Naive thymus-derived CD4-positive, alpha-beta T cell (primary cell): ENCODE data around the gene WDR82. TPM values are rescaled to one million over a fixed set of nuclear protein-coding genes. Genes with fewer than 3 reads are reported as not detected.
A peak's percentile ranks its signal among the peaks of the same experiment; 100 is the strongest.

ENCODE experiments used
- ATAC-seq: fragments of 150-1000 bp; cut with Tn5 transposase; 2 replicates; pipeline ENCODE4 v1.10.0; 2021; ENCODE audit warnings: mild to moderate bottlenecking, moderate library complexity
- CTCF ChIA-PET: fragments of 350-600 bp; sonication (Branson Sonifier 250); formaldehyde crosslinking; loops from one replicate; lab custom pipeline; 2021; ENCODE audit warnings: antibody characterized with exemption; lab: Charles Lee
- POLR2A ChIA-PET: fragments of 350-600 bp; sonication (Branson Sonifier 250); formaldehyde crosslinking; loops from one replicate; lab custom pipeline; 2021; ENCODE audit warnings: antibody characterized with exemption, inconsistent platforms; lab: Charles Lee
- DNase-seq, 9 donors: peaks; one replicate each; pipeline versions ENCODE4 v3.0.0 to v3.0.0-alpha.2; 2020 to 2022; ENCODE audit warnings: mixed read lengths in 1 of 9
- H3K27ac ChIP-seq: one replicate; pipeline ENCODE4 v1.7.0; 2013; ENCODE audit warnings: mild to moderate bottlenecking, low read depth, low read length, moderate library complexity
- H3K27me3 ChIP-seq, 2 donors: one replicate each; pipeline ENCODE4 v1.7.0; 2013; ENCODE audit warnings: low read length in 2 of 2, mild to moderate bottlenecking in 2 of 2, moderate library complexity in 2 of 2; ENCODE audit not compliant: control insufficient read depth in 2 of 2, insufficient read depth in 2 of 2
- H3K36me3 ChIP-seq, 3 experiments: 1 replicate in 2 of 3; 2 replicates in 1 of 3; pipeline ENCODE4 v1.7.0; 2013; ENCODE audit warnings: low read length in 3 of 3, mild to moderate bottlenecking in 3 of 3, moderate library complexity in 1 of 3; ENCODE audit not compliant: insufficient read depth in 3 of 3, control insufficient read depth in 2 of 3
- H3K4me1 ChIP-seq, 2 donors: one replicate each; pipeline ENCODE4 v1.7.0; 2013; ENCODE audit warnings: low read length in 2 of 2, mild to moderate bottlenecking in 2 of 2, moderate library complexity in 1 of 2; ENCODE audit not compliant: control insufficient read depth in 2 of 2, insufficient read depth in 2 of 2
- H3K4me3 ChIP-seq: 2 replicates; pipeline ENCODE4 v1.7.0; 2013; ENCODE audit warnings: mild to moderate bottlenecking, low read length
- H3K9me3 ChIP-seq, 3 experiments: 1 replicate in 2 of 3; 2 replicates in 1 of 3; pipeline ENCODE4 v1.7.0; 2013; ENCODE audit warnings: low read length in 3 of 3; ENCODE audit not compliant: control insufficient read depth in 2 of 3
- H3K27ac Mint-ChIP-seq, 9 donors: one replicate each; pipeline ENCODE4 v1.8.0; 2020 to 2022; ENCODE audit warnings: mixed read lengths in 9 of 9, mild to moderate bottlenecking in 8 of 9, moderate library complexity in 5 of 9, inconsistent platforms in 2 of 9
- H3K27me3 Mint-ChIP-seq, 5 donors: one replicate each; pipeline ENCODE4 v1.8.0; 2021 to 2022; ENCODE audit warnings: mixed read lengths in 5 of 5, mild to moderate bottlenecking in 1 of 5
- H3K36me3 Mint-ChIP-seq, 5 donors: one replicate each; pipeline ENCODE4 v1.8.0; 2020 to 2022; ENCODE audit warnings: mixed read lengths in 5 of 5, mild to moderate bottlenecking in 3 of 5, inconsistent platforms in 1 of 5
- H3K4me1 Mint-ChIP-seq, 7 donors: one replicate each; pipeline ENCODE4 v1.8.0; 2020 to 2022; ENCODE audit warnings: mixed read lengths in 7 of 7, mild to moderate bottlenecking in 3 of 7, inconsistent platforms in 1 of 7
- H3K4me3 Mint-ChIP-seq, 10 donors: one replicate each; pipeline ENCODE4 v1.8.0; 2020 to 2022; ENCODE audit warnings: mild to moderate bottlenecking in 10 of 10, mixed read lengths in 10 of 10, moderate library complexity in 6 of 10, inconsistent platforms in 2 of 10
- H3K9me3 Mint-ChIP-seq, 11 donors: one replicate each; pipeline ENCODE4 v1.8.0; 2020 to 2022; ENCODE audit warnings: mixed read lengths in 11 of 11, mild to moderate bottlenecking in 4 of 11, inconsistent platforms in 1 of 11, moderate library complexity in 1 of 11
- intact Hi-C, 2 donors: fragments of 100-400 bp; cut with micrococcal nuclease; formaldehyde crosslinking; loops; one replicate each; pipeline ENCODE4 v1.15.1; 2023
- polyA plus RNA-seq, 2 donors: library from polyadenylated mRNA; unstranded; fragments of 300-500 nt; fragmentation: Illumina TruSeq; gene quantifications; one replicate each; pipeline ENCODE4 v1.2.3, GENCODE V29; 2021
- total RNA-seq, 6 experiments: library from RNA in 5 of 6; stranded (reverse) in 5 of 6; gene quantifications; 1 replicate in 5 of 6; 2 replicates in 1 of 6; pipeline ENCODE4 v1.2.3 and lab custom pipeline; 2021 to 2026

Gene WDR82
- total and polyA plus RNA-seq, 7 experiments from 2014 or later, result 112 to 181 (median 135) TPM

- Mint-ChIP-seq H3K9me3 (no peaks in the 10 kb centered on the region), H3K36me3 (peaks cover 0 to 13% (median 3%) of the 10 kb centered on the region in 5 donors), H3K4me1 (peaks cover 0 to 18% (median 6%) of the 10 kb centered on the region in 7 donors), H3K4me3 (no peak overlapping the region), H3K27me3 (no peaks in the 10 kb centered on the region), H3K27ac (peak overlapping the region in 1 of 9 donors; percentile 41)
- ChIA-PET CTCF (interaction anchor here (1.0 to 5.8 kb wide), 3 partner anchors 42 to 77 kb away, joined by 3 to 26 read pairs (median 3); partner anchors contain the start of gene TLR9), POLR2A (interaction anchor here (0.6 to 0.8 kb wide), 3 partner anchors 12 to 59 kb away, joined by 3 to 7 read pairs (median 3); partner anchors contain the start of gene TWF2)
- peak; percentile 13 for ATAC-seq
- no peaks in the 10 kb centered on the region for H3K27me3 ChIP-seq
- no peak overlapping the region for H3K27ac ChIP-seq
- H3K9me3 ChIP-seq, result no peaks in the 10 kb centered on the region
- H3K4me1 ChIP-seq, result no peaks in the 10 kb centered on the region
- peaks cover 0 to 38% (median 3%) of the 10 kb centered on the region in 3 experiments for H3K36me3 ChIP-seq
- intact Hi-C loops, result no loop called here
- no peak for DNase-seq
- H3K4me3 ChIP-seq, result no peak overlapping the region
Observed at GRCh38 chr3:52297242-52298148, 19.0 kb upstream of the WDR82 start.

GRCh38 chr3:52295671-52296208 lies 17.3 kb upstream of the WDR82 start:
- Mint-ChIP-seq H3K27ac (peak overlapping the region in 1 of 9 donors; percentile 26), H3K4me3 (no peak overlapping the region), H3K27me3 (no peaks in the 10 kb centered on the region), H3K4me1 (peaks cover 5 to 24% (median 15%) of the 10 kb centered on the region in 7 donors), H3K36me3 (peaks cover 0 to 27% (median 8%) of the 10 kb centered on the region in 5 donors), H3K9me3 (no peaks in the 10 kb centered on the region)
- no peak overlapping the region for H3K4me3 ChIP-seq
- ChIA-PET CTCF (interaction anchor here (5.8 kb wide), 1 partner anchor 43 kb away, joined by 26 read pairs; no protein-coding TSS in a partner anchor), POLR2A (interaction anchor here (1.0 to 1.6 kb wide), 2 partner anchors 12 to 38 kb away, joined by 3 to 5 read pairs; no protein-coding TSS in a partner anchor)
- intact Hi-C loops, result no loop called here
- no peaks in the 10 kb centered on the region for H3K9me3 ChIP-seq
- H3K4me1 ChIP-seq, result no peaks in the 10 kb centered on the region
- no peak for ATAC-seq
- no peak overlapping the region for H3K27ac ChIP-seq
- no peak for DNase-seq
- H3K36me3 ChIP-seq, result peaks cover 4 to 56% (median 10%) of the 10 kb centered on the region in 3 experiments
- no peaks in the 10 kb centered on the region for H3K27me3 ChIP-seq

- ATAC-seq (no peak), DNase-seq (no peak)
- Histone ChIP-seq H3K4me1 (peaks cover under 1 to 4% of the 10 kb centered on the region in 2 donors), H3K27ac (no peak overlapping the region), H3K36me3 (peaks cover 4 to 62% (median 10%) of the 10 kb centered on the region in 3 experiments), H3K9me3 (no peaks in the 10 kb centered on the region), H3K27me3 (no peaks in the 10 kb centered on the region), H3K4me3 (no peak overlapping the region)
- ChIA-PET CTCF (interaction anchor here (1.0 to 5.8 kb wide), 2 partner anchors 44 to 74 kb away, joined by 3 to 26 read pairs; no protein-coding TSS in a partner anchor), POLR2A (interaction anchor here (1.0 to 21.6 kb wide), 2 partner anchors 56 to 112 kb away, joined by 3 to 1418 read pairs; partner anchors contain the start of genes PPM1M, TLR9 and TWF2)
- H3K36me3 Mint-ChIP-seq, result peaks cover 0 to 27% (median 8%) of the 10 kb centered on the region in 5 donors
- H3K9me3 Mint-ChIP-seq, result no peaks in the 10 kb centered on the region
- intact Hi-C loops, result no loop called here
- H3K27me3 Mint-ChIP-seq, result no peaks in the 10 kb centered on the region
- peaks cover 8 to 25% (median 16%) of the 10 kb centered on the region in 7 donors for H3K4me1 Mint-ChIP-seq
- no peak overlapping the region for H3K4me3 Mint-ChIP-seq
- no peak overlapping the region for H3K27ac Mint-ChIP-seq
Observed at GRCh38 chr3:52294320-52295150, 16.1 kb upstream of the WDR82 start.

- no peak for DNase-seq
Observed at GRCh38 chr3:52293491-52294319, 15.3 kb upstream of the WDR82 start.

GRCh38 chr3:52292247-52293065 lies 14.0 kb upstream of the WDR82 start:
- DNase-seq (no peak), ATAC-seq (no peak)
- H3K4me3 Mint-ChIP-seq, result no peak overlapping the region
- ChIA-PET POLR2A (interaction anchor here (0.7 to 21.6 kb wide), 5 partner anchors 11 to 1676 kb away, joined by 3 to 1418 read pairs (median 4); partner anchors contain the start of genes MAPKAPK3, PPM1M, TLR9 and TWF2), CTCF (interaction anchor here (0.6 to 6.3 kb wide), 5 partner anchors 14 to 60 kb away, joined by 3 to 23 read pairs (median 3); partner anchors contain the start of gene WDR82)
- intact Hi-C loops, result no loop called here
- Histone ChIP-seq H3K9me3 (no peaks in the 10 kb centered on the region), H3K27me3 (no peaks in the 10 kb centered on the region), H3K27ac (no peak overlapping the region), H3K36me3 (peaks cover 4 to 67% (median 10%) of the 10 kb centered on the region in 3 experiments), H3K4me3 (no peak overlapping the region), H3K4me1 (peaks cover 6 to 15% of the 10 kb centered on the region in 2 donors)
- peaks cover 13 to 30% (median 25%) of the 10 kb centered on the region in 7 donors for H3K4me1 Mint-ChIP-seq
- H3K9me3 Mint-ChIP-seq, result no peaks in the 10 kb centered on the region
- peaks cover 0 to 27% (median 8%) of the 10 kb centered on the region in 5 donors for H3K36me3 Mint-ChIP-seq
- H3K27ac Mint-ChIP-seq, result no peak overlapping the region
- peaks cover 0 to 3% (median 0%) of the 10 kb centered on the region in 5 donors for H3K27me3 Mint-ChIP-seq

More at GRCh38 chr3:52293491-52294319, 15.3 kb upstream of the WDR82 start:
- H3K27me3 ChIP-seq, result no peaks in the 10 kb centered on the region
- H3K4me1 ChIP-seq, result peaks cover 6 to 13% of the 10 kb centered on the region in 2 donors
- peaks cover 16 to 28% (median 18%) of the 10 kb centered on the region in 7 donors for H3K4me1 Mint-ChIP-seq
- ChIA-PET CTCF (interaction anchor here (0.9 to 5.8 kb wide), 3 partner anchors 42 to 73 kb away, joined by 3 to 26 read pairs (median 3); no protein-coding TSS in a partner anchor), POLR2A (interaction anchor here (1.0 to 21.6 kb wide), 3 partner anchors 12 to 113 kb away, joined by 3 to 1418 read pairs (median 4); partner anchors contain the start of genes PPM1M, TLR9 and TWF2)
- no peak overlapping the region for H3K4me3 ChIP-seq
- H3K9me3 Mint-ChIP-seq, result no peaks in the 10 kb centered on the region
- peaks cover 4 to 62% (median 10%) of the 10 kb centered on the region in 3 experiments for H3K36me3 ChIP-seq
- H3K27me3 Mint-ChIP-seq, result no peaks in the 10 kb centered on the region
- no peak overlapping the region for H3K27ac Mint-ChIP-seq
- H3K9me3 ChIP-seq, result no peaks in the 10 kb centered on the region
- no peak overlapping the region for H3K27ac ChIP-seq
- ATAC-seq, result no peak
- H3K36me3 Mint-ChIP-seq, result peaks cover 0 to 27% (median 8%) of the 10 kb centered on the region in 5 donors
- no peak overlapping the region for H3K4me3 Mint-ChIP-seq
- intact Hi-C loops, result no loop called here
